MCF 10A (cell line): Measurements from ENCODE around the gene MAN2A1. TPM values are rescaled to one million over a fixed set of nuclear protein-coding genes. Genes with fewer than 3 reads are reported as not detected.

Experiments used
- BruUV-seq: library from RNA; stranded (reverse); fragments of 400-500 nt; replicated peaks from 2 replicates; lab custom pipeline; 2021; lab: Mats Ljungman, UMichigan
- CTCF ChIA-PET: fragments of 300-600 bp; sonication (Branson Sonifier 250); formaldehyde crosslinking; extraction: SDS; loops from one replicate; lab custom pipeline; 2021; ENCODE audit warnings: antibody characterized with exemption, inconsistent platforms; lab: Yijun Ruan, JAX
- POLR2A ChIA-PET: fragments of 300-600, 350-650 bp; sonication (Branson Sonifier 250); formaldehyde crosslinking; extraction: SDS; loops from one replicate; lab custom pipeline; 2020; ENCODE audit warnings: antibody characterized with exemption, inconsistent platforms; lab: Yijun Ruan, JAX
- DNase-seq: peaks from one replicate; pipeline ENCODE4 v3.0.0-alpha.2; 2018; ENCODE audit not compliant: unreplicated experiment
- H3K27ac Mint-ChIP-seq: one replicate; pipeline ENCODE4 v1.8.0; 2022; ENCODE audit warnings: mild to moderate bottlenecking, low read depth, mixed read lengths; ENCODE audit not compliant: unreplicated experiment
- H3K27me3 Mint-ChIP-seq: one replicate; pipeline ENCODE4 v1.8.0; 2022; ENCODE audit warnings: mixed read lengths; ENCODE audit not compliant: insufficient read depth, unreplicated experiment
- H3K36me3 Mint-ChIP-seq: one replicate; pipeline ENCODE4 v1.8.0; 2022; ENCODE audit warnings: mild to moderate bottlenecking, moderate library complexity, mixed read lengths; ENCODE audit not compliant: insufficient read depth, unreplicated experiment
- H3K4me1 Mint-ChIP-seq: one replicate; pipeline ENCODE4 v1.8.0; 2022; ENCODE audit warnings: mixed read lengths; ENCODE audit not compliant: insufficient read depth, unreplicated experiment
- H3K4me3 Mint-ChIP-seq: one replicate; pipeline ENCODE4 v1.8.0; 2022; ENCODE audit warnings: mild to moderate bottlenecking, moderate library complexity, mixed read lengths; ENCODE audit not compliant: unreplicated experiment
- H3K9me3 Mint-ChIP-seq: one replicate; pipeline ENCODE4 v1.8.0; 2022; ENCODE audit warnings: mixed read lengths; ENCODE audit not compliant: unreplicated experiment
- CTCF ChIP-seq: fragments of 200-600 bp; IDR thresholded peaks from one replicate; pipeline ENCODE4 v1.8.0; 2022; ENCODE audit warnings: antibody characterized with exemption, mild to moderate bottlenecking; ENCODE audit not compliant: unreplicated experiment
- intact Hi-C: fragments of 100-400 bp; cut with micrococcal nuclease; formaldehyde crosslinking; loops from 2 replicates; pipeline ENCODE4 v1.14.1; 2022
- total RNA-seq: library from RNA; stranded (reverse); gene quantifications from 2 replicates; pipeline ENCODE4 v1.2.3, GENCODE V29; 2022

MAN2A1 gene
- total RNA-seq, 1 experiment from 2014 or later = 44.1 TPM

- BruUV-seq = no TSS peak
- Mint-ChIP-seq H3K27me3 (no peaks in the 10 kb centered on the region), H3K4me1 (peaks cover 22% of the 10 kb centered on the region), H3K9me3 (no peaks in the 10 kb centered on the region), H3K4me3 (no peak overlapping the region), H3K36me3 (peaks cover 5% of the 10 kb centered on the region), H3K27ac (no peak overlapping the region)
- TF ChIP-seq CTCF = no peak
- DNase-seq = no peak
- CTCF ChIA-PET = interaction anchor here (0.7 to 1.0 kb wide), 3 partner anchors 10 to 308 kb away, joined by 4 read pairs; no protein-coding TSS in a partner anchor
- POLR2A ChIA-PET = interaction anchor here (1.2 kb wide), 1 partner anchor 12 kb away, joined by 6 read pairs; the partner anchor contains the start of gene MAN2A1
- intact Hi-C loops = no loop called here
Observed at GRCh38 chr5:109701792-109702191, 12.1 kb downstream of the MAN2A1 start.

GRCh38 chr5:109703166-109703565 is 13.4 kb downstream of the MAN2A1 start:
- intact Hi-C loops = no loop called here
- Mint-ChIP-seq H3K27me3 (no peaks in the 10 kb centered on the region), H3K27ac (no peak overlapping the region), H3K9me3 (no peaks in the 10 kb centered on the region), H3K4me1 (peaks cover 22% of the 10 kb centered on the region), H3K4me3 (no peak overlapping the region), H3K36me3 (peaks cover 5% of the 10 kb centered on the region)
- ChIA-PET CTCF (no interaction called here), POLR2A (no interaction called here)
- TF ChIP-seq CTCF = no peak
- BruUV-seq = no TSS peak
- no peak for DNase-seq

- Mint-ChIP-seq H3K9me3 (no peaks in the 10 kb centered on the region), H3K27me3 (no peaks in the 10 kb centered on the region), H3K27ac (no peak overlapping the region), H3K4me1 (peaks cover 22% of the 10 kb centered on the region), H3K4me3 (no peak overlapping the region), H3K36me3 (peaks cover 5% of the 10 kb centered on the region)
- intact Hi-C loops = no loop called here
- no peak for TF ChIP-seq CTCF
- POLR2A ChIA-PET = interaction anchor here (0.7 kb wide), 1 partner anchor 125 kb away, joined by 3 read pairs; no protein-coding TSS in a partner anchor
- no peak for DNase-seq
- CTCF ChIA-PET = interaction anchor here (0.6 kb wide), 1 partner anchor 73 kb away, joined by 4 read pairs; no protein-coding TSS in a partner anchor
- no TSS peak for BruUV-seq
Observed at GRCh38 chr5:109703829-109704228, 14.1 kb downstream of the MAN2A1 start.

GRCh38 chr5:109704282-109704952 is 14.7 kb downstream of the MAN2A1 start:
- peaks cover 4% of the 10 kb centered on the region for H3K36me3 Mint-ChIP-seq
- H3K4me1 Mint-ChIP-seq = peaks cover 22% of the 10 kb centered on the region
- no peak for TF ChIP-seq CTCF
- no peak for DNase-seq
- ChIA-PET CTCF (interaction anchor here (0.6 kb wide), 3 partner anchors 73 to 997 kb away, joined by 3 to 4 read pairs (median 3); no protein-coding TSS in a partner anchor), POLR2A (interaction anchor here (0.7 kb wide), 2 partner anchors 9 to 125 kb away, joined by 3 to 4 read pairs; no protein-coding TSS in a partner anchor)
- H3K27ac Mint-ChIP-seq = peak overlapping the region; percentile 5
- no peaks in the 10 kb centered on the region for H3K9me3 Mint-ChIP-seq
- H3K27me3 Mint-ChIP-seq = no peaks in the 10 kb centered on the region
- BruUV-seq = no TSS peak
- intact Hi-C loops = no loop called here
- H3K4me3 Mint-ChIP-seq = no peak overlapping the region
